Measurements from ENCODE around the gene DGCR6. TPM values are rescaled to one million over a fixed set of nuclear protein-coding genes. Genes with fewer than 3 reads are reported as not detected.
A peak's percentile ranks its signal among the peaks of the same experiment; 100 is the strongest.
"Not testable (repeated sequence)": the region's sequence is repeated elsewhere in the genome, so short reads cannot be mapped to it uniquely, and the experiment has no call there.

DGCR6 gene
- total RNA-seq, 1 experiment from 2014 or later: 4.7 TPM

- H3K27ac Mint-ChIP-seq; CTCF ChIA-PET; H3K36me3 Mint-ChIP-seq; H3K9me3 Mint-ChIP-seq; ATAC-seq; H3K4me1 Mint-ChIP-seq; POLR2A ChIA-PET; DNase-seq (ENCODE audit: low spot score); H3K27me3 Mint-ChIP-seq (ENCODE audit: low read depth); H3K4me3 Mint-ChIP-seq: not testable (repeated sequence)
These were observed 53.1 kb downstream of the DGCR6 start for GRCh38 chr22:18959266-18959665.

GRCh38 chr22:18959741-18960140, 53.6 kb downstream of the DGCR6 start:
- H3K4me3 Mint-ChIP-seq; H3K4me1 Mint-ChIP-seq; ATAC-seq; H3K27me3 Mint-ChIP-seq (ENCODE audit: low read depth); H3K9me3 Mint-ChIP-seq; H3K36me3 Mint-ChIP-seq; CTCF ChIA-PET; POLR2A ChIA-PET; DNase-seq (ENCODE audit: low spot score); H3K27ac Mint-ChIP-seq: not testable (repeated sequence)

GRCh38 chr22:18960166-18960820, 54.2 kb downstream of the DGCR6 start:
- CTCF ChIA-PET; H3K27me3 Mint-ChIP-seq (ENCODE audit: low read depth); H3K4me1 Mint-ChIP-seq; H3K36me3 Mint-ChIP-seq; ATAC-seq; H3K4me3 Mint-ChIP-seq; POLR2A ChIA-PET; H3K27ac Mint-ChIP-seq; H3K9me3 Mint-ChIP-seq: not testable (repeated sequence)
- peak; percentile 3 for DNase-seq (ENCODE audit: low spot score)

GRCh38 chr22:18961201-18961600, 55.1 kb downstream of the DGCR6 start:
- H3K36me3 Mint-ChIP-seq; H3K27ac Mint-ChIP-seq; H3K4me1 Mint-ChIP-seq; CTCF ChIA-PET; H3K27me3 Mint-ChIP-seq (ENCODE audit: low read depth); POLR2A ChIA-PET; H3K9me3 Mint-ChIP-seq; ATAC-seq; H3K4me3 Mint-ChIP-seq: not testable (repeated sequence)
- DNase-seq (ENCODE audit: low spot score): peak; percentile 3

Other genes starting within 250 kb of the DGCR6 start
- gene PRODH, start 30.0 kb downstream of the DGCR6 start, total RNA-seq (2021): 42.6 to 97.3 TPM (median 56.1 TPM) in 3 replicates
- 56.8 to 64.2 TPM (median 60.3 TPM) in 3 replicates for gene DGCR2, start 216.1 kb downstream of the DGCR6 start, total RNA-seq (2021)
- gene TSSK2, start 225.0 kb downstream of the DGCR6 start, total RNA-seq (2021): not detected in 3 replicates
- gene ESS2, start 238.3 kb downstream of the DGCR6 start, total RNA-seq (2021): 18.0 to 19.3 TPM (median 18.3 TPM) in 3 replicates
- gene GSC2, start 244.0 kb downstream of the DGCR6 start, total RNA-seq (2021): 0.44 to 0.68 TPM in 2 of 3 replicates, not detected in the other

Data from WTC11 (cell line).